Nephron (organoid): ENCODE data around the gene SPPL2C.

Source experiments
- H3K27ac Mint-ChIP-seq, 3 experiments: 2 replicates each; pipeline ENCODE4 v1.8.0; 2020; ENCODE audit warnings: mixed read lengths in 3 of 3, mild to moderate bottlenecking in 2 of 3, moderate library complexity in 1 of 3
- H3K27me3 Mint-ChIP-seq: 2 replicates; pipeline ENCODE4 v1.8.0; 2021; ENCODE audit warnings: low read depth, mild to moderate bottlenecking, moderate library complexity, mixed read lengths
- H3K36me3 Mint-ChIP-seq: 2 replicates; pipeline ENCODE4 v1.8.0; 2020; ENCODE audit warnings: low read depth, mixed read lengths
- H3K4me1 Mint-ChIP-seq: 2 replicates; pipeline ENCODE4 v1.8.0; 2020; ENCODE audit warnings: mixed read lengths
- H3K4me3 Mint-ChIP-seq, 3 experiments: 2 replicates each; pipeline ENCODE4 v1.8.0; 2020; ENCODE audit warnings: mild to moderate bottlenecking in 3 of 3, mixed read lengths in 3 of 3, moderate library complexity in 2 of 3
- H3K9me3 Mint-ChIP-seq: 2 replicates; pipeline ENCODE4 v1.8.0; 2020; ENCODE audit warnings: mixed read lengths
- CTCF ChIP-seq, 3 experiments: fragments of 200-600 bp; sonication (generic); IDR thresholded peaks; one replicate each; pipeline ENCODE4 v1.5.0; 2021; ENCODE audit warnings: antibody characterized with exemption in 3 of 3; ENCODE audit not compliant: unreplicated experiment in 3 of 3

The SPPL2C gene

GRCh38 chr17:45838751-45839295 is 5.9 kb upstream of the SPPL2C start:
- TF ChIP-seq CTCF (IDR thresholded peaks at IDR 0.05; ENCODE audit: unreplicated experiment in 3 of 3): no peak

GRCh38 chr17:45839442-45839841 is 5.2 kb upstream of the SPPL2C start:
- no peak overlapping the region for H3K4me3 Mint-ChIP-seq
- H3K4me1 Mint-ChIP-seq: no peaks in the 10 kb centered on the region
- no peaks in the 10 kb centered on the region for H3K27me3 Mint-ChIP-seq
- H3K27ac Mint-ChIP-seq: no peak overlapping the region
- no peak for TF ChIP-seq CTCF (IDR thresholded peaks at IDR 0.05; ENCODE audit: unreplicated experiment in 3 of 3)
- no peaks in the 10 kb centered on the region for H3K36me3 Mint-ChIP-seq
- no peaks in the 10 kb centered on the region for H3K9me3 Mint-ChIP-seq

More at GRCh38 chr17:45838751-45839295, 5.9 kb upstream of the SPPL2C start:
- Mint-ChIP-seq H3K36me3 (no peaks in the 10 kb centered on the region), H3K4me1 (no peaks in the 10 kb centered on the region), H3K27ac (no peak overlapping the region), H3K27me3 (no peaks in the 10 kb centered on the region), H3K4me3 (no peak overlapping the region), H3K9me3 (no peaks in the 10 kb centered on the region)

- H3K36me3 Mint-ChIP-seq: no peaks in the 10 kb centered on the region
- H3K4me3 Mint-ChIP-seq: no peak overlapping the region
- no peak for TF ChIP-seq CTCF (IDR thresholded peaks at IDR 0.05; ENCODE audit: unreplicated experiment in 3 of 3)
- no peak overlapping the region for H3K27ac Mint-ChIP-seq
- H3K9me3 Mint-ChIP-seq: no peaks in the 10 kb centered on the region
- no peaks in the 10 kb centered on the region for H3K4me1 Mint-ChIP-seq
- peaks cover 5% of the 10 kb centered on the region for H3K27me3 Mint-ChIP-seq
Observed at GRCh38 chr17:45841186-45841585, 3.5 kb upstream of the SPPL2C start.

- TF ChIP-seq CTCF (IDR thresholded peaks at IDR 0.05; ENCODE audit: unreplicated experiment in 3 of 3): no peak
- Mint-ChIP-seq H3K36me3 (no peaks in the 10 kb centered on the region), H3K4me1 (no peaks in the 10 kb centered on the region), H3K9me3 (no peaks in the 10 kb centered on the region), H3K4me3 (no peak overlapping the region), H3K27me3 (peaks cover 7% of the 10 kb centered on the region), H3K27ac (no peak overlapping the region)
Observed at GRCh38 chr17:45841883-45842525, 2.7 kb upstream of the SPPL2C start.

GRCh38 chr17:45843722-45844121 is 959 bp upstream of the SPPL2C start:
- H3K4me3 Mint-ChIP-seq: no peak overlapping the region
- H3K27me3 Mint-ChIP-seq: peaks cover 10% of the 10 kb centered on the region
- no peak for TF ChIP-seq CTCF (IDR thresholded peaks at IDR 0.05; ENCODE audit: unreplicated experiment in 3 of 3)
- no peaks in the 10 kb centered on the region for H3K9me3 Mint-ChIP-seq
- H3K27ac Mint-ChIP-seq: no peak overlapping the region
- no peaks in the 10 kb centered on the region for H3K36me3 Mint-ChIP-seq
- no peaks in the 10 kb centered on the region for H3K4me1 Mint-ChIP-seq
